Endothelial cell (in vitro differentiated cells): ENCODE measurements around the gene FTO. TPM values are rescaled to one million over a fixed set of nuclear protein-coding genes. Genes with fewer than 3 reads are reported as not detected.
"Not testable (repeated sequence)": the region's sequence is repeated elsewhere in the genome, so short reads cannot be mapped to it uniquely, and the experiment has no call there.

Source experiments
- DNase-seq: peaks from one replicate; pipeline ENCODE4 v3.0.0; 2021; ENCODE audit warnings: low spot score
- H3K27ac Mint-ChIP-seq: one replicate; pipeline ENCODE4 v1.8.0; 2021; ENCODE audit warnings: mixed read lengths, inconsistent platforms; ENCODE audit not compliant: unreplicated experiment
- H3K27me3 Mint-ChIP-seq: one replicate; pipeline ENCODE4 v1.8.0; 2021; ENCODE audit warnings: mild to moderate bottlenecking, moderate library complexity, mixed read lengths, inconsistent platforms; ENCODE audit not compliant: unreplicated experiment
- H3K36me3 Mint-ChIP-seq: one replicate; pipeline ENCODE4 v1.8.0; 2021; ENCODE audit warnings: mild to moderate bottlenecking, low read depth, mixed read lengths, inconsistent platforms; ENCODE audit not compliant: unreplicated experiment
- H3K4me1 Mint-ChIP-seq: one replicate; pipeline ENCODE4 v1.8.0; 2021; ENCODE audit warnings: mild to moderate bottlenecking, mixed read lengths, inconsistent platforms; ENCODE audit not compliant: unreplicated experiment
- H3K4me3 Mint-ChIP-seq: one replicate; pipeline ENCODE4 v1.8.0; 2021; ENCODE audit warnings: mild to moderate bottlenecking, mixed read lengths, inconsistent platforms; ENCODE audit not compliant: unreplicated experiment
- H3K9me3 Mint-ChIP-seq: one replicate; pipeline ENCODE4 v1.8.0; 2021; ENCODE audit warnings: mixed read lengths, inconsistent platforms; ENCODE audit not compliant: unreplicated experiment
- total RNA-seq: library from RNA; stranded (reverse); fragmentation: NEBNext Ultra II Directional; extraction: Animal tissue kit (Norgen Biotek cat#: 25700); gene quantifications from one replicate; pipeline ENCODE4 v1.2.1, GENCODE V29; 2021; ENCODE audit not compliant: unreplicated experiment
- TF ChIP-seq, protein P1 (sequence below): fragments of 200-600 bp; sonication (generic); IDR thresholded peaks from one replicate; pipeline ENCODE4 v1.5.0; 2021; ENCODE audit warnings: antibody characterized with exemption; ENCODE audit not compliant: unreplicated experiment

FTO gene
- total RNA-seq, 1 donor from 2014 or later: 83.8 TPM

- Mint-ChIP-seq H3K27ac (no peak overlapping the region), H3K9me3 (no peaks in the 10 kb centered on the region), H3K27me3 (no peaks in the 10 kb centered on the region), H3K4me1 (no peaks in the 10 kb centered on the region), H3K36me3 (no peaks in the 10 kb centered on the region), H3K4me3 (no peak overlapping the region)
- TF ChIP-seq, protein P1, sequence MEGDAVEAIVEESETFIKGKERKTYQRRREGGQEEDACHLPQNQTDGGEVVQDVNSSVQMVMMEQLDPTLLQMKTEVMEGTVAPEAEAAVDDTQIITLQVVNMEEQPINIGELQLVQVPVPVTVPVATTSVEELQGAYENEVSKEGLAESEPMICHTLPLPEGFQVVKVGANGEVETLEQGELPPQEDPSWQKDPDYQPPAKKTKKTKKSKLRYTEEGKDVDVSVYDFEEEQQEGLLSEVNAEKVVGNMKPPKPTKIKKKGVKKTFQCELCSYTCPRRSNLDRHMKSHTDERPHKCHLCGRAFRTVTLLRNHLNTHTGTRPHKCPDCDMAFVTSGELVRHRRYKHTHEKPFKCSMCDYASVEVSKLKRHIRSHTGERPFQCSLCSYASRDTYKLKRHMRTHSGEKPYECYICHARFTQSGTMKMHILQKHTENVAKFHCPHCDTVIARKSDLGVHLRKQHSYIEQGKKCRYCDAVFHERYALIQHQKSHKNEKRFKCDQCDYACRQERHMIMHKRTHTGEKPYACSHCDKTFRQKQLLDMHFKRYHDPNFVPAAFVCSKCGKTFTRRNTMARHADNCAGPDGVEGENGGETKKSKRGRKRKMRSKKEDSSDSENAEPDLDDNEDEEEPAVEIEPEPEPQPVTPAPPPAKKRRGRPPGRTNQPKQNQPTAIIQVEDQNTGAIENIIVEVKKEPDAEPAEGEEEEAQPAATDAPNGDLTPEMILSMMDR: no peak
- DNase-seq: no peak
Measured at GRCh38 chr16:53678756-53679343, 25.1 kb upstream of the FTO start.

- Mint-ChIP-seq H3K27me3 (no peaks in the 10 kb centered on the region), H3K36me3 (peaks cover 9% of the 10 kb centered on the region), H3K4me3 (no peak overlapping the region), H3K27ac (no peak overlapping the region), H3K4me1 (no peaks in the 10 kb centered on the region), H3K9me3 (no peaks in the 10 kb centered on the region)
- no peak for DNase-seq
- TF ChIP-seq, protein P1: no peak
Measured at GRCh38 chr16:53680756-53681155, 23.2 kb upstream of the FTO start.

DNA sequence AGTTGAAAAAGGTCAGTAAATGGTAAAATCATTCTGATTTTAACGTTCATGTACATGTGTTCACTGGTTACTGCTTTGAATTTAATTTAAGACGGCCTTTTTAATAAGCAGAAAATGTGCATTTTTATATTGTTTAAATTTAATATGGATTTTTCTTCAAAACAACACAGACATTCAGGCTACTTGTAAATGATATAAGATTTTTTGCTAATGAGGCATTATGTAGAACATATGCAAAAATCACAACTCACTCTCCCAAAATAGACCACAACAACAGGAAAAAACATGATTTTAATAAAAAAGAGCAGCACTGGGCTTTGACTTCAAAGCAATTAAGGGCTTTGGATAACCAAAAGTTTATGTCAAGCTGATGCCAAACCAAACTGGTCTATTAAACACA lies 22.6 kb upstream of the FTO start:
- H3K4me1 Mint-ChIP-seq: no peaks in the 10 kb centered on the region
- H3K27ac Mint-ChIP-seq: no peak overlapping the region
- H3K36me3 Mint-ChIP-seq: peaks cover 9% of the 10 kb centered on the region
- no peak for DNase-seq
- TF ChIP-seq, protein P1: no peak
- no peaks in the 10 kb centered on the region for H3K9me3 Mint-ChIP-seq
- H3K4me3 Mint-ChIP-seq: no peak overlapping the region
- H3K27me3 Mint-ChIP-seq: no peaks in the 10 kb centered on the region

DNA sequence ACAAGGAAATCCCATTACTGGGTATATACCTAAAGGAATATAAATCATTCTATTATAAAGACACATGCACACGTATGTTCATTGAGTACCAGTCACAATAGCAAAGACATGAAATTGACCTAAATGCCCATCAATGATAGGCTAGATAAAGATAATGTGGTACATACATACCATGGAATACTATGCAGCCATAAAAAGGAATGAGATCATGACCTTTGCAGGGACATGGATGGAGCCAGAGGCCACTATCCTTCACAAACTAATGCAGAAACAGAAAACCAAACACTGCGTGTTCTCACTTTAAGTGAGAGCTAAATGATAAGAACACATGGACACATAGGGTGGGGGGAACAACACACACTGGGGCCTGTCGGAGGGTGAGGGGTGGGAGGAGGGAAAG lies 18.6 kb upstream of the FTO start:
- H3K27me3 Mint-ChIP-seq, H3K4me1 Mint-ChIP-seq: not testable (repeated sequence)

DNA sequence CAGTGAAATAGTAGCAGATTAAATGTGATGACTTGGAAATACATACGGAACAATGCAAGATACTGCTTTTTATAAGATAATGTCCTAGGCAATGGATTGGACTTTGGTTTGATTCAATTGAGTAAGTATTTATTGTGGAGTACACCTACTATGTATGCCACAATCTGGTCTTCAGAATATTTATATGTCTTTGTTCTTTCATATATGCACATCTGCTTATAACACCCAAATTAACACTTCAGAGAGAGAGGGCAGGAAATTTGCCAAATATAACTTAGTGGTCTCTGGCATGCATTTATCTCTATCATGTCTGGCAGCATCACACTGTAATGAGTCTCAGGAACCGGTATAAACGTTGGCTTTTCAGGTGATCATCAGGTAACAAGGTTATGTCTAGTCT lies 17.2 kb upstream of the FTO start:
- H3K27me3 Mint-ChIP-seq: no peaks in the 10 kb centered on the region
- H3K4me3 Mint-ChIP-seq: no peak overlapping the region
- DNase-seq: no peak
- H3K4me1 Mint-ChIP-seq: no peaks in the 10 kb centered on the region
- no peaks in the 10 kb centered on the region for H3K9me3 Mint-ChIP-seq
- no peak overlapping the region for H3K27ac Mint-ChIP-seq
- peaks cover 9% of the 10 kb centered on the region for H3K36me3 Mint-ChIP-seq
- TF ChIP-seq, protein P1: no peak

More for the DNA sequence above, 18.6 kb upstream of the FTO start:
- H3K9me3 Mint-ChIP-seq, H3K36me3 Mint-ChIP-seq, H3K4me3 Mint-ChIP-seq, DNase-seq, H3K27ac Mint-ChIP-seq: not testable (repeated sequence)

- no peak for DNase-seq
- no peaks in the 10 kb centered on the region for H3K9me3 Mint-ChIP-seq
- peaks cover 9% of the 10 kb centered on the region for H3K36me3 Mint-ChIP-seq
- no peak overlapping the region for H3K4me3 Mint-ChIP-seq
- H3K4me1 Mint-ChIP-seq: no peaks in the 10 kb centered on the region
- TF ChIP-seq, protein P1: no peak
- no peak overlapping the region for H3K27ac Mint-ChIP-seq
- no peaks in the 10 kb centered on the region for H3K27me3 Mint-ChIP-seq
Measured at GRCh38 chr16:53689636-53690035, 14.3 kb upstream of the FTO start.
